HG03442 (cell line): ENCODE measurements around the gene KLHL41.
"Not testable (repeated sequence)": the region's sequence is repeated elsewhere in the genome, so short reads cannot be mapped to it uniquely, and the experiment has no call there.

Experiments
- ATAC-seq: cut with Tn5 transposase; IDR thresholded peaks from one replicate; pipeline ENCODE4 v1.9.1; 2021; ENCODE audit warnings: mild to moderate bottlenecking, moderate library complexity; ENCODE audit not compliant: unreplicated experiment

KLHL41 gene

DNA sequence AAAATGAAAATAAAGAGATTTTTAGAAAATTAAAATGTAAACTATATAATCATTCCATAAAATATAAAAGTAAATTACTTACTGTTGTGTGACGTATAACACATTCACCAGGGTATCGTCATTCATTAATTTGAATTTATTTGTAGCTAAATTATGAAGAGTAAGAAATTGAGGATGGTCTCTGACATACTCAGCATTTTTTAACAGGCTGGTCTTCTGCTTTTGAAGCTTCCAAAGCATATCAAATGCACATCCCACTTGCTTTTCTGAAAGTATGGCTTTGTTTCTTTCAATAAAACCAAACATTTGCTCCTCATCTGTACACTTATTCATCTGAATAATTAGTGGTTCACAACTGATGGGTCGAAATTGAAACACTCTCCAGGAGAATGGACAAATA, 62.1 kb downstream of the KLHL41 start:
- ATAC-seq = no peak

DNA sequence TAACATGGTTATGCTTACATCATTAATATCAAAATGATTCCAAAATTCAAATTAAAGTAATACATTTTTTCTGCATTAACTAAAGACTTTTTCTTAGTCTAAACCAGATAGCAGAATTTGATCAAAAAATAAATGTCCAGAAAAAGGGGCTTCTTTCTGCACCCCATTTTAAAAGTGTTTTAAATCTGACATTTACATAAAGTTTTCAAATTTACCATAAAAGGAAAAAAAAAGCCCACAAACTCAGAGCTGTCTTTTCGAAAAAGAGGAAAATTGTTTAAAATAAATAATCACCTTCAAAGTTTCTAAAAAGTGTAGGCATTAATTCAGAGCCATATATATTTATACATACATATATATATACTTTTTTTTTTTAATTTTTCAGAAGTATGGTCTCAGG, 62.7 kb downstream of the KLHL41 start:
- ATAC-seq = no peak

DNA sequence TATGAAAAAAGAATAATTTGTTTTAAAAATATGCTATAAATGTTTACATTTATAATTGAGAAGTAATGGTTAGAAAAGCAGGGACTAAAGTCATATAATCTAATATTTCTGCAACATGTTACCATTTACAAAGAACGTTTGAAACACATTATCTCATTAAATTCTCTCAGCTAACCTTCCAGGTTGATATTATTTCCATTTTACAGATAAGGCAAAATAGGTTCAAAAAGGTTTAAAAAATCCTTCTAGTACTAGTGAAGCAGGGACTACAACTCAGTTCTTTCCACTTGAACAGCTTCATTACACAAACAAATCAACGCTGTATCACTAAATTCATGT, 63.3 kb downstream of the KLHL41 start:
- no peak for ATAC-seq

DNA sequence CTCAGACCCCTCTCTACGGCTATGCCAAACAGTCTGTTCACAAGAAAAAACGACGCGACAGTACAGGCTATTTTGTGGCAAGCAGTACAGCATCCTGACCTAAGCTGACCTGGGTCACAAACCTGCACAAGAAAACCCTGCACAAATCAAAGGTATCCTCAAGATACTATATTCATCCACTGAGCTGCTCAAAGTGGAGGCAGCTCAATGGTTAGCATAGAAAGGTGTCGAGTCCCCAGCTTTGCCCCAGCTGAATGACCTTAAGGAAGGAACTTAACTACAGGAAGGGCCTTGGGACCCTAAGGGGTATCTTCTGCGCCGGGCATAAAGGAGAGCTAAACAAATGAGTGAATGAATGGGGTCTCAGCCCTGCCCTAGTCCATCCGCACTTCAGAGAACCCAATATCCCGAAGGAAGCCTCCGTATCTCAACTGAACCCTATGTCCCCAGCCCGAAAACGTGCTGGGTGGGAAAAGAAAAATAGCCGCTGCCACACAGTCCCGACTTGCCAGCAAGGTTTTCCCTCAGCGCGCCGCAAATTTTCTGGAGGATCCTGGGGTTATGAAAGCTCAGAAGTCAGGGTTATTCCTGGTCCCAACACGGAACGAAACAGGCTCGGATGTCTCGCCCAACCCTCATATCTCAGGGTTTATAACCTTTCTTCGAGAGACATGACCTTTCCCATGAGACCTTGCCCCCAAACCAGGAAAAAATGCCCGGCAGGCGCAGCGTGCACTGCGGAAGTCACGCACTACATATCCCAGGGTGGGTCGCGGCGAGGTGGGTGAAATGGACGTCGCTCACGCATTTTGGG, 63.9 kb downstream of the KLHL41 start, which contains the start of gene FASTKD1:
Gene FASTKD1, minus strand, starts transcription at position 706 of the 814 bp plus-strand sequence. CDS start 1,836 bp downstream, outside the sequence.
- peak; percentile 98 for ATAC-seq

DNA sequence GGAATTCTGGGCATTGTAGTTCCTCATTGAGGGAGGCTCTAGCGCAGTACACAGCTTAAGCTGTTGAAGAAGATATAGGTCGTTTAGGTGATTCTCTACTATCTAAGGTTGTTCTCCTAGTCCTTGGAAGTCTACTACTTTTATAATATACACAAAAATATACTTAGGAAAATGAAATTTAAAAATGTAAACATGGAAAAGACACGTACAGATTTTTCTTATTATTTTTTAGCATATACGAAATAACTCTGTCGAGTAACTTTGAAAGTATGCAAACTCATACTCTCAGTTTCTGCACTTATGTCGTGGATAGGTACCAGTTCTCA, 64.4 kb downstream of the KLHL41 start:
- peak; percentile 4 for ATAC-seq

DNA sequence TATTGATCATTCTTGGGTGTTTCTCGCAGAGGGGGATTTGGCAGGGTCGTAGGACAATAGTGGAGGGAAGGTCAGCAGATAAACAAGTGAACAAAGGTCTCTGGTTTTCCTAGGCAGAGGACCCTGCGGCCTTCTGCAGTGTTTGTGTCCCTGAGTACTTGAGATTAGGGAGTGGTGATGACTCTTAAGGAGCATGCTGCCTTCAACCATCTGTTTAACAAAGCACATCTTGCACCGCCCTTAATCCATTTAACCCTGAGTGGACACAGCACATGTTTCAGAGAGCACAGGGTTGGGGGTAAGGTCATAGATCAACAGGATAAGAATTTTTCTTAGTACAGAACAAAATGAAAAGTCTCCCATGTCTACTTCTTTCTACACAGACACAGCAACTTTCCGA, 65.0 kb downstream of the KLHL41 start:
- ATAC-seq = not testable (repeated sequence)

DNA sequence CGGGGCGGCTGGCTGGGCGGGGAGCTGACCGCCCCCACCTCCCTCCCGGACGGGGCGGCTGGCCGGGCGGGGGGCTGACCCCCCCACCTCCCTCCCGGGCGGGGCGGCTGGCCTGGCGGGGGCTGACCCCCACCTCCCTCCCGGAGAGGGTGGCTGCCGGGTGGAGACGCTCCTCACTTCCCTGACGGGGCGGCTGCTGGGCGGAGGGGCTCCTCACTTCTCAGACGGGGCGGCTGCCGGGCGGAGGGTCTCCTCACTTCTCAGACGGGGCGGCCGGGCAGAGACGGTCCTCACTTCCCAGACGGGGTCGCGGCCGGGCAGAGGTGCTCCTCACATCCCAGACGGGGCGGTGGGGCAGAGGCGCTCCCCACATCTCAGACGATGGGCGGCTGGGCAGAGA, 65.8 kb downstream of the KLHL41 start:
- ATAC-seq = not testable (repeated sequence)
